ENCODE data around the gene MAPRE2.
A peak's percentile ranks its signal among the peaks of the same experiment; 100 is the strongest.

Gene MAPRE2

DNA sequence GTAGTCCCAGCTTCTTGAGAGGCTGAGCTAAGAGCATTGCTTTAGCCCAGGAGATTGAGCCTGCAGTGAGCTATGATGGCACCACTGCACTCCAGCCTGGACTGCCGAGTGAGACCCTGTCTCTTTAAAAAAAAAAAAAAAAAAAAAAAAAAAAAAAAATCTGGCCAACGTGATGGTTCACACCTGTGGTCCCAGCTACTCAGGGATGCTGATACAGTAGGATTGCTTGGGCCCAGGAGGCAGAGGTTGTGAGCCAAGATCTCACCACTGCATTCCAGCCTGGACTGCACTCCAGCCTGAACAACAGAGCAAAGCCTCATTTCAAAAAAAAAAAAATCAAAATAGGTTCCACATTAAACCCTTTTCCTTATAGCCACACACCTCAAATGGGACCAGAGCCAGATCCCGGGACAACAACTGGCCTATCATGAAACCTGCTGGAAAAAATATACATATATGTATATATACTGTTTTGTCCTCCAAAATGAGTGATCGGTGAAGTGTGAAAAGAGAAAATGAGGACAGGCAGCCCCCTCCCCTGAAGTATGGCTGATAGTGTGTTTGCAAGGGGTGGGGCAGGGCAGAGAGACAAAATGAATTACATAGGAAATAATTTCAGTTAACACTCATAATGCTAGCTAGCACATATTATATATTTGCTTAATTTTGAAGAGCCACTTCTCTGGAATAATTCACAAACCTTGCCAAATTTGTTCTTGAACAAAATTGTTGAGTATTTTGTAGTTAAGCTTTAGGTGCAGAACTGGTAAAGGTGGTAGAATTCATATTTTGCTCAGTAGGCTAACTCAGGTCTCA lies 22.9 kb downstream of the MAPRE2 start:
- no peak overlapping the region for H3K9ac ChIP-seq (ENCODE audit: low read length)
- no peaks in the 10 kb centered on the region for H3K9me3 ChIP-seq (ENCODE audit: control insufficient read depth, low read length)
- no peak for DNase-seq (ENCODE audit: low read depth)
- H3K4me3 ChIP-seq (ENCODE audit: low read length) = no peak overlapping the region
- peaks cover 6% of the 10 kb centered on the region for H3K4me1 ChIP-seq (ENCODE audit: control insufficient read depth, insufficient read depth, low read length)
- H3K27me3 ChIP-seq (replicated peaks; ENCODE audit: control insufficient read depth, insufficient read depth, low read length) = no peaks in the 10 kb centered on the region
- no peaks in the 10 kb centered on the region for H3K36me3 ChIP-seq (ENCODE audit: control insufficient read depth, insufficient read depth, low read length, severe bottlenecking)

DNA sequence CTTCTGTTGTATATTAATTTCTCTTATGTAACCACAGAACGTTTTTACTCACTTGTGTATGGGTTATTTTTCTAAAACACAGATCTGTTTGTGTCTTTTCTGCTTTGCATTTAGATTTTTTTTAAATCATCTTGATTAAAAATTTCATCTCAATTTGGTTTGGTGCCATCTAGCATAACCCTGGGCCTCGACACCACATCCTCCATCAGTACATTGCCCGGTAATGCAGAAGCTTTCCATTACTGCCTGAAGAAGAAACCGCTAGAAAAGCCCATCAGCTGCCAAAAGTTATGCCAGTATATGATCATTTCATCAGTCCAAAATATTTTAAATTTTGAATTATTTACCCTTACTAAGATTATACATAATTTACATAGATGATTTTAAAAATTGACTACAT lies 26.2 kb downstream of the MAPRE2 start:
- no peak for DNase-seq (ENCODE audit: low read depth)
- no peaks in the 10 kb centered on the region for H3K9me3 ChIP-seq (ENCODE audit: control insufficient read depth, low read length)

GRCh38 chr18:35071819-35072247 lies 30.6 kb downstream of the MAPRE2 start:
- DNase-seq (ENCODE audit: low read depth) = no peak
- H3K27me3 ChIP-seq (replicated peaks; ENCODE audit: control insufficient read depth, insufficient read depth, low read length) = no peaks in the 10 kb centered on the region
- H3K9ac ChIP-seq (ENCODE audit: low read length) = no peak overlapping the region
- H3K4me3 ChIP-seq (ENCODE audit: low read length) = peak overlapping the region; percentile 36
- H3K9me3 ChIP-seq (ENCODE audit: control insufficient read depth, low read length) = no peaks in the 10 kb centered on the region
- H3K4me1 ChIP-seq (ENCODE audit: control insufficient read depth, insufficient read depth, low read length) = peaks cover 20% of the 10 kb centered on the region
- no peaks in the 10 kb centered on the region for H3K36me3 ChIP-seq (ENCODE audit: control insufficient read depth, insufficient read depth, low read length, severe bottlenecking)

More for the DNA sequence above, 26.2 kb downstream of the MAPRE2 start:
- H3K4me3 ChIP-seq (ENCODE audit: low read length) = no peak overlapping the region
- no peak overlapping the region for H3K9ac ChIP-seq (ENCODE audit: low read length)
- H3K4me1 ChIP-seq (ENCODE audit: control insufficient read depth, insufficient read depth, low read length) = peaks cover 14% of the 10 kb centered on the region
- no peaks in the 10 kb centered on the region for H3K27me3 ChIP-seq (replicated peaks; ENCODE audit: control insufficient read depth, insufficient read depth, low read length)
- H3K36me3 ChIP-seq (ENCODE audit: control insufficient read depth, insufficient read depth, low read length, severe bottlenecking) = no peaks in the 10 kb centered on the region

DNA sequence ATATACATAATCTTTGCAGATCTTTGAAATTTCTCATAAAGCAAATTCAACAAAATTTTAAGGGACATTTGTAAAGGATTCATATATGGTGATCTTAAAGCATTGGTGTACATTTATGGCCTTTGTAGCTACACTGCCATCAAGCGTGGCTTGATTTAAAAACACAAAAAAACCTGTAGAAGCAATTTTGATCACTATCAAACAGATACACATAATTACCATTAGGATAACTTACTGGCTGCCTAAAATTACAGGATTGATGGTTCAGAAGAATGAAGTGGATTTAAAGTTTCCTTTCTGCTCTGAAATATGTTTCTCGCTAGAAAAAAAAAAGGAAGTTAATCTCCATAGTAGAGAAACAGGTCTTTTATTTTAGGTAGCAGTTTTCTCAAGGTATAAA lies 31.4 kb downstream of the MAPRE2 start:
- Histone ChIP-seq H3K4me1 (ENCODE audit: control insufficient read depth, insufficient read depth, low read length) (peaks cover 20% of the 10 kb centered on the region), H3K9me3 (ENCODE audit: control insufficient read depth, low read length) (no peaks in the 10 kb centered on the region), H3K27me3 (replicated peaks; ENCODE audit: control insufficient read depth, insufficient read depth, low read length) (no peaks in the 10 kb centered on the region), H3K36me3 (ENCODE audit: control insufficient read depth, insufficient read depth, low read length, severe bottlenecking) (no peaks in the 10 kb centered on the region), H3K9ac (ENCODE audit: low read length) (no peak overlapping the region), H3K4me3 (ENCODE audit: low read length) (no peak overlapping the region)
- DNase-seq (ENCODE audit: low read depth) = no peak

DNA sequence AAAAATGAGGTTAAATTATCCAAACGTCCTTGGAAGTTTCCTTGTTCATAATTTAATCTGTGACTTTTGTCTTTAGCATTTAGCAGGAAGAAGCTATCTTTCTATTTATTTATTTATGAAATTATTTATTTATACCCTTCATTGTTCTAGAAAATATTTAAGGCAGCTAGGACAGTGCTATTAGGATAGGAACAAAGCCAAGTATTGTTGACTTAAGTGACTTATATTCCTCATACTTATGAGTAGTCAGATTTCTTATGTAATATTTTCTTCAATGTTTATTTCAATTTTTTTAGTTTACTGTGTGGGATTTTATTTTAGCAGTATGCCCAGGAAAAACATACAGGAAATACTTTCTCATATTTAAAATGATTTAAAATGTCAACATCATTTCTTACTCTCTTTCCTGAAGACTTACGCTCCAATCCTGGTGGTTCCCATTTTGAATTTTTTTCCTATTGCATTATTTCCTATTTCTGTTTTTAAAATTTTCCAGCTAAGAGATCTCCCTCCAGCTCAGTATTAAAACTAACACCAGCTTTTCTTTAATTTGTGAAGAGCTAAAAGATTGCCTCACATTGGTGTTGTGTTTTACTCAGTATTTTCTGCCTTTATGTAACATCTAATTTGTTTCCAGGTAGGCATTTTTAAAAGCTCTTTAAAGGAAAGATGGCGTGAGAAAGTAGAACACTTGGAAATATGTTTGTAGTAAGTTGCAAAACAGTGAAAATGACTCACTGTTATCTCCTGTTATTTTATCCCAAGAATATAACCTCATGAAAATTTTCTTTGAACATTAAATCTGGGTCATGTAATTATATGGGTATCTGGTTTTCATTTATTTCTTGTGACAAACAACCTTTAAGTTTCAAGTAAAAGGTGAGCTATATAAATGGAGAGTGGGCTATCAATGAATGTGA lies 32.2 kb downstream of the MAPRE2 start:
- Histone ChIP-seq H3K9me3 (ENCODE audit: control insufficient read depth, low read length) (no peaks in the 10 kb centered on the region), H3K9ac (ENCODE audit: low read length) (no peak overlapping the region), H3K36me3 (ENCODE audit: control insufficient read depth, insufficient read depth, low read length, severe bottlenecking) (no peaks in the 10 kb centered on the region), H3K4me3 (ENCODE audit: low read length) (no peak overlapping the region), H3K27me3 (replicated peaks; ENCODE audit: control insufficient read depth, insufficient read depth, low read length) (no peaks in the 10 kb centered on the region), H3K4me1 (ENCODE audit: control insufficient read depth, insufficient read depth, low read length) (peaks cover 20% of the 10 kb centered on the region)
- DNase-seq (ENCODE audit: low read depth) = peak; percentile 43

- H3K36me3 ChIP-seq (ENCODE audit: control insufficient read depth, insufficient read depth, low read length, severe bottlenecking) = no peaks in the 10 kb centered on the region
- DNase-seq (ENCODE audit: low read depth) = no peak
- no peaks in the 10 kb centered on the region for H3K9me3 ChIP-seq (ENCODE audit: control insufficient read depth, low read length)
- H3K9ac ChIP-seq (ENCODE audit: low read length) = no peak overlapping the region
- no peak overlapping the region for H3K4me3 ChIP-seq (ENCODE audit: low read length)
- peaks cover 20% of the 10 kb centered on the region for H3K4me1 ChIP-seq (ENCODE audit: control insufficient read depth, insufficient read depth, low read length)
- no peaks in the 10 kb centered on the region for H3K27me3 ChIP-seq (replicated peaks; ENCODE audit: control insufficient read depth, insufficient read depth, low read length)
Measured at GRCh38 chr18:35074581-35074980, 33.4 kb downstream of the MAPRE2 start.

DNA sequence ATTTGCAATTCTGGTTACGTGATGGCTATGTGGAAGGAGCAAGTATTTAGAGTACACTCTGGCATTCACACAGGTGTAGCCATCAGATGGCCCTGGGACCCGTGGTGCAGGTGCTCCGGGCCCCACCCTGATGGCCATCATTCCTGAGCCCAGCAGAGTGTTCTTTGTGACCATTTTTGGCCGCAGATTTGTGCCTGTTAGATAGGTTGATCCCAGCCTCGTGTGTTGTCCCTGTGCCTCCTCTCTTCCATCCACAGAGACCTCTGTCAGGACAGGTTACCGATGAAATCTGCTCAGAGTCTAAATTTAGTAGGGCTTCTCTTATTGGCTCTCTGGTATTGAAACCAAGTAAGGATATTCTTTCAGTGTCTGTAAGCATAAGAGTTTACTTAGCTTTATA lies 33.9 kb downstream of the MAPRE2 start:
- Histone ChIP-seq H3K4me3 (ENCODE audit: low read length) (no peak overlapping the region), H3K4me1 (ENCODE audit: control insufficient read depth, insufficient read depth, low read length) (peaks cover 20% of the 10 kb centered on the region), H3K36me3 (ENCODE audit: control insufficient read depth, insufficient read depth, low read length, severe bottlenecking) (no peaks in the 10 kb centered on the region), H3K9me3 (ENCODE audit: control insufficient read depth, low read length) (no peaks in the 10 kb centered on the region), H3K9ac (ENCODE audit: low read length) (no peak overlapping the region), H3K27me3 (replicated peaks; ENCODE audit: control insufficient read depth, insufficient read depth, low read length) (no peaks in the 10 kb centered on the region)
- DNase-seq (ENCODE audit: low read depth) = no peak

GRCh38 chr18:35076135-35076924 lies 35.1 kb downstream of the MAPRE2 start:
- H3K36me3 ChIP-seq (ENCODE audit: control insufficient read depth, insufficient read depth, low read length, severe bottlenecking) = no peaks in the 10 kb centered on the region
- no peaks in the 10 kb centered on the region for H3K27me3 ChIP-seq (replicated peaks; ENCODE audit: control insufficient read depth, insufficient read depth, low read length)
- H3K4me1 ChIP-seq (ENCODE audit: control insufficient read depth, insufficient read depth, low read length) = peaks cover 17% of the 10 kb centered on the region
- H3K9ac ChIP-seq (ENCODE audit: low read length) = no peak overlapping the region
- no peaks in the 10 kb centered on the region for H3K9me3 ChIP-seq (ENCODE audit: control insufficient read depth, low read length)
- H3K4me3 ChIP-seq (ENCODE audit: low read length) = no peak overlapping the region
- DNase-seq (ENCODE audit: low read depth) = peak; percentile 62

DNA sequence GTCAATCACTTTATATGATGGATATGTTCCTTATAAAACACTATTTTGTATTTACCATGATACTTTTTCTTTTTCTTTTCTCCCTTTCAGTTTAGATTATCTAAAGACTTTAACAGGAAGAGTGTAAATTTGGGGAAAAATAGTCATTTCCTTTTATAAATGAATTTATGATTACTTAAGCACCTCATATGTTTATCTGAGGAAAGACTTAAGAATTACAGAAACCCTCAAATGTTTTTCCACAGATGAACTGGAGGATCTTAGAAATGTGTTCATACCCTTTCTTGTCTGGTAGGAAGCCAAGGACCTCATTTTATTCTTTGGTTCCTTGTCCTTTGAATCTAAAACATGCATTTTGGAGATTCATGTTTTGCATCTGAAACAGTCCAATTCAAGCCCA lies 36.7 kb downstream of the MAPRE2 start:
- Histone ChIP-seq H3K4me3 (ENCODE audit: low read length) (no peak overlapping the region), H3K9me3 (ENCODE audit: control insufficient read depth, low read length) (no peaks in the 10 kb centered on the region), H3K36me3 (ENCODE audit: control insufficient read depth, insufficient read depth, low read length, severe bottlenecking) (no peaks in the 10 kb centered on the region), H3K4me1 (ENCODE audit: control insufficient read depth, insufficient read depth, low read length) (peaks cover 6% of the 10 kb centered on the region), H3K27me3 (replicated peaks; ENCODE audit: control insufficient read depth, insufficient read depth, low read length) (no peaks in the 10 kb centered on the region), H3K9ac (ENCODE audit: low read length) (no peak overlapping the region)
- DNase-seq (ENCODE audit: low read depth) = no peak

DNA sequence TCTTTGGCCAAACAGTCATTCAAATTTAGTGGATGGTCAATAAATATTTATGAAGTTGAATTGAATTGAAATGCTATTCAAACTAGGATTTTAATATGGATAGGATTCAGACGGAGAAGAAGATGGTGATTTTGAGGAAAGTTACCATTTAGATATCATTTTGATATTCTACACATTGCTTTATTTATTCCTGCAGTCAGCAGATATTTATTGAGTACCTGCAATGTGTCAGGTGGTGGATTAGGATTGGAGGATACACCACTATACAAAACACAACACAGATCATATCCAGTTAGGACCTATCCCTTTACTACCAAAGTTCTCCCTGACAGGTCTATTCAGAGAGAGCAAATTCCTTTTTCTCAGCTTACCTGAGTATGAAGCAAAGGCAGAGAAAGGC lies 38.8 kb downstream of the MAPRE2 start:
- no peak overlapping the region for H3K9ac ChIP-seq (ENCODE audit: low read length)
- peaks cover 7% of the 10 kb centered on the region for H3K4me1 ChIP-seq (ENCODE audit: control insufficient read depth, insufficient read depth, low read length)
- H3K9me3 ChIP-seq (ENCODE audit: control insufficient read depth, low read length) = no peaks in the 10 kb centered on the region
- no peak for DNase-seq (ENCODE audit: low read depth)
- no peak overlapping the region for H3K4me3 ChIP-seq (ENCODE audit: low read length)
- H3K27me3 ChIP-seq (replicated peaks; ENCODE audit: control insufficient read depth, insufficient read depth, low read length) = no peaks in the 10 kb centered on the region
- no peaks in the 10 kb centered on the region for H3K36me3 ChIP-seq (ENCODE audit: control insufficient read depth, insufficient read depth, low read length, severe bottlenecking)
